ENCODE results near the gene APOD.

Gene APOD

GRCh38 chr3:195550723-195551122, 33.0 kb downstream of the APOD start:
- no peak for DNase-seq

DNA sequence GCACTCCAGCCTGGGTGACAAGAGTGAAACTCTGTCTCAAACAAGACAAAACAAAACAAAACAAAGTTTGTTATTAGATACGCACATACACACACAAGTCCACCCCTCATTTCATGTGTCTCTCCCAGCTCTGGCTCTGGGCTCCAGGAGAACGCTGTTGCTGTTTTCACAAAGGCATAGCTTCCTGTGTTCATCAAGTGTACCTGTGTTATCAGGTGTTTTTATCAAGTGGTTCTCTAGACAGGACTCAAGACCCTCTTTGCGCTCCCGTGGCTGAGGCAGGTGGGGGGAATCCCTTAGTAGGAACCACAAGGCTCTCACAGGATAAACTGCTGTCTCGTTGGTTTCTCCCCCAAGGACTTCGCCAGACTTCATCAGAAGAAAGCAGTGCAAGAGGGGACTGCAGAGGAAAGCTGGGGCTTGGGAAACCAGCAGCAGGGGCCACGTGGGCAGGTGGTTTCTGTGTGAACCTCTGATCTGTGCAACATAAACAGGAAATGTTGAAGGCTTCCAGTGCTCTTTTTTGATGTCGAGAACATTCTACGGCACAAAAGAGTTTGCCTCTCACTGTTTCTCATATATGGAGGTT, 33.7 kb downstream of the APOD start:
- no peak for DNase-seq

DNA sequence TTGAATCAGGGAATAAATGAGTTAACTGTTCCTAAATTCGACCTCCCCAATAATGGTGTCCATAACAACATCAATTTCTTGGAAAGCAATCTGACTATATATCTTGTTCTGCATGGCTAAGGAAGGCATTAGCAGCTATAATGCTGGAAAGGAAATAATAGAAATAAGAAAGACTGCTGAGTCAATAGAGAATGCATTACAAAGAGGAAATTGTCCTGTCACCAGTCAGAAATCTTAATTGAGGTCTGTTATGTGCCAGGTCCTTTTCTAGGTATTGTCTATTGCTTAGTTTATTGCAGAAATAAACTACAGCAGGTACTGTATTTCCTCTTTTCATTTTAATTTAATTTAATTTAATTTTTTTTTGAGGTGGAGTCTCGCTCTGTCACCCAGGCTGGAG, 34.8 kb downstream of the APOD start:
- no peak for DNase-seq

GRCh38 chr3:195548501-195548900, 35.2 kb downstream of the APOD start:
- DNase-seq = no peak

GRCh38 chr3:195548006-195548405, 35.7 kb downstream of the APOD start:
- DNase-seq = peak; percentile 70

DNA sequence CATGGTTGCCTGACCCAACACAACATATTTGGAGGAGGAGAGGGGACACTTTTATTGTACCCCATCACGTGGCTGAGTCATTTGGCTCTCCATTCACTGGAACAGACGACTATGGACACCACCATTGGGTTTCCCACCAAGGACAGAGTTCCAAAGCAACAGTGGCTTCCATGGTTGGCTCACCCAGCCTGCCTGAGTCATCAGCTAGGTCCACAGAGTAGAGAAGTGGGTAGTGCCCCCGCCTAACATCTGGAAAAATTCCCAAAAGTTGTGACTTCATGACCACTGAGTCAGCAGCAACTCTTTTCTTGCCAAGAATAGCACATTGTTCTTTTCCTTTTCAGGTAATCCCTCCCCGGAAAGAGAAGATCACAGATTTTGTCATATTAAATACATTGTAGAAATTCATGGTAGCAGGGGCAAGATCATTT, 37.6 kb downstream of the APOD start:
- no peak for DNase-seq

- DNase-seq = no peak
These were observed 39.1 kb downstream of the APOD start for GRCh38 chr3:195544634-195545033.

DNA sequence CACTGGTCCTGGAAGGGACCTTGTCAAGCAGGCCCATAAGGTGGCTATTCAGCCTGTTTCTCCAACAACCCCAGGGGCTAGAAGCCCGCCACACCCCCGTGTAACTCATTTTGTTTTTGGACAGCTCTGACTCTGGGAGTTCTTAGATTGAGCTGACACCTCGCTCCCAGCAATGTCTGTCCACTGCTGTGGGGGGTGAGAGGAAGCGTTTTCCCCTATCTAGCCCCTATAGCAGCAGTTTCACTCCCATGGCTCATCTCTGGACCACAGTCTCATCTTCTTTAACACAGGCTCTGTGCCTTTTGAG, 39.6 kb downstream of the APOD start:
- DNase-seq = no peak

GRCh38 chr3:195543500-195544229, 40.1 kb downstream of the APOD start:
- DNase-seq = peak; percentile 67

DNA sequence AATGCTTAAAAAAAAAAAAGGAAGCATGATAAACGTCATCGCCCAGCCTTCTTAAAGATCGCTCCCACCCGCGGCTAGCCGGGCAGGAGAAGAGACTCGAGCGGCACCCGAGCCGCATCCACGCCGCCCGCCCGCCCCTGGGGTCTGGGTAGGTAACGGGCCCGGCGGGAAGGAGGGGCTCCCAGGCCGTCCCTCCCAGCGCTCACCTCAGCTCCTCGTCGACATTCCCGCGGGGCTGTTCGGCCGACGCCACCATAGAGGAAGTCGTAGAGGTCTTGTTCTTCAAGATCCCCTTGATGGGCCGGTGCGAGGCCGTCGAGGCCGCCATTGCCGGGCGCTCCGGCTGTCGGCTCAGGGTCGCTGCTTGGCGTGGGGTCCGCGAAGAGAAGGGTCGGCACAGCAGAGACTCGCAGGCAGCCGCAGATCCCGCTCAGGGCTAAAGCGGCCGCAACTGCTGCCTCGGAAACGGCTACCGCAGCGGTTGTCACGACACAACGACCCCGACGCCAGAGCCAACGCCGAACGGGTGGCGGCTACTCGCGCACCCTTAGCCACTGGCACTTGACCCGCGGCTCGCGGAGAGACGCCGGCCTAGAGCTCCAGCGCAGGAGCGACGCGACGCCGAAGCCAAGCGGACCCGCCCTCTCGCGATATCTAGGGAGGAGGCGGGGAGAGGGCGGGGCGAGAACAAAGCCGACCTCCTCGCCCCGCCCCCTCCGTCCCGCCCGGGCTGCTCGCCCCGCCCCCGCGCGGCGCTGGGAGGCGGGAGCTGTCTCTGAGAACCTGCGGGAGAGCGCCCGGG, 40.8 kb downstream of the APOD start, which contains the start of gene PPP1R2:
PPP1R2 (minus strand) TSS at position 628 of the 802 bp plus-strand sequence; CDS start at position 328, 300 bp downstream.
- DNase-seq = peak; percentile 92

DNA sequence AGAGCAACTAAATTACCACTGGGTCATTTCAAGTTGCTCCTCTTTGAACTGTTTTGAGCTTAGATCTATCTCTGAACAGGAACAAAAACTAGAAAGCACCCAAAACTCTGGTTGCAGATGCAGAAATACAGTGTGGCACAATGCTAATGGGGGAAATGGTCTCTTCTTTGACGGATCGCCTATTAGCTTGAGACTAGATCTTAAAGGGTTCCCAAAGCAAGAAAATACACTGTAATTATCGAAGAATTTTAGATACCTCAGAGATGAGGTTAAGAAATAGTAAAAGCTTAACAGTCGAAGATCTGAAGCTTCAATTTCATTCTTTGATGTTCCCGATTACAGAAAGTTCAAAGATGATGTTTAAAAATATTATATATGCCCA, 41.4 kb downstream of the APOD start:
- DNase-seq = peak; percentile 73

DNA sequence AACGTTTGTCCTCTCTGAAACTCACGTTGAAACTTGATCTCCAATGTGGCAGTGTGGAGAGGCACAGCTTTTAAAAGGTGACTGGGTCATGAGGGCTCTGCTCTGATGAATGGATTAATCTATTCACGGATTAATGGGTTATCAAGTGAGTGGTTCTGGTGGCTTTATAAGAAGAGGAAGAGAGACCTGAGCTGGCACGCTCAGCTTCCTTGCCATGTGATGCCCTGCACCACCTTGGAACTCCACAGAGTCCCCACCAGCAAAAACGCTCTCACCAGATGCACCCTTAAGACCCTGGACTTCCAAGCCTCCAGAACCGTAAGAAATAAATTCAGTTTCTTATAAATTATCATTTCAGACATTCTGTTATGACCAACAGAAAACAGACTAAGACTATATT, 43.2 kb downstream of the APOD start:
- DNase-seq = no peak

DNA sequence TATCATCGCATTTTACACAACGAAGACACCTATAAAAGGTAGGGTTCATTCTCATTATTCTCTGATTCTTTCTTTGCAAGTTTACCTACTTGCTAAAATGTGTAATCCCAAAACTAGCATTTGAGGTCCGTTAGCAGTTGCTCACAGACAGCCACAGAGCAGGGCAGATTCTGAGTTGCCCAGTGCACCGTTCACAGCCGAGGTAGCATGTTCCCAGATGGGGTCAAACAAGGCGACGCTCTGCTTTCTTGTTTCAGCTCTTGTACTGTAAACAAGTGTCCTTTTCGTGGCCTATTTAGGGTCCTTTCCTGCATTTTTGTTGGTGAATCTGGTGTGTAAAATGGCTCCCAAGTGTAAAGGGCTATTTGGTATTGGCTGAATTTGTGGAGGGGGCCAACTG, 43.7 kb downstream of the APOD start:
- no peak for DNase-seq

GRCh38 chr3:195539479-195539878, 44.3 kb downstream of the APOD start:
- no peak for DNase-seq

GRCh38 chr3:195537995-195538394, 45.7 kb downstream of the APOD start:
- DNase-seq = no peak

GRCh38 chr3:195535293-195535692, 48.4 kb downstream of the APOD start:
- DNase-seq = no peak

- no peak for DNase-seq
These were observed 50.9 kb downstream of the APOD start for GRCh38 chr3:195532834-195533233.

DNA sequence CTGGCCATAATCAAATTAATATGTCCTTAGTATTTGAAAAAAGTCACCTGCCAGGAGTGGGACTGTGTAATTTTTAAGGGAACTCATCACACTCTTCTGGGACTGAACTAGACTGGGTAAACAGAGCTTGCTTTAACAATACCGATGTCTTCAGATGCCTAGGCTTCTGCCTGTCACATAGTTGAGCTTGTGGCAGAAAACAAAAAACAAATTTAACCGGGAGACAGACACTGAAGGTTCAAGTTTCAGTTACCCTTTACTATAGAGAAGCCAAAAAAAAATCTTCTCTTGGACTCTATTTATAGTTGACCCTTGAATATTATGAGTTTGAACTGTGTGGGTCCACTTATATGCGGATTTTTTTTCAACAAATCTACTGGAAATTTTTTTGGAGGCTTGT, 51.4 kb downstream of the APOD start:
- DNase-seq = no peak

- DNase-seq = no peak
These were observed 52.1 kb downstream of the APOD start for GRCh38 chr3:195531683-195532082.

DNA sequence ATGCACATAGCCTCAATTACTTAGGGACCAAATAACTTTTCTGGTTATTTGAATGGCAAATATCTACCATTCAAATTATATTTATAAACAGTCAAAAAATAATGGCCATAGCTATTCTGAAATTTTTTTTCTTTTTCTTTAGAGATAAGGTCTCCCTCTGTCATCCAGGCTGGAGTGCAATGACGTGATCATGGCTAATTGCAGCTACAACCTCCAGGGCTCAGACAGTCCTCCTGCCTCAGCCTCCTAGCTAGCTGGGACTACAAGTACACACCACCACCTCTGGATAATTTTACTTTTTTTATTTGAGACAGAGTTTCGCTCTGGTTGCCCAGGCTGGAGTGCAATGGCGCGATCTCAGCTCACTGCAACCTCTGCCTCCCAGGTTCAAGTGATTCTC, 57.2 kb downstream of the APOD start:
- DNase-seq = peak; percentile 36

GRCh38 chr3:195524171-195524896, 59.4 kb downstream of the APOD start:
- no peak for DNase-seq

- peak; percentile 65 for DNase-seq
These were observed 61.3 kb downstream of the APOD start for GRCh38 chr3:195522254-195523023.

Measured in NCI-H526 treated with DMSO at 0.1 percent for 48 hours (cell line).